Measurements from ENCODE around the gene CCR3.

- no peak for TF ChIP-seq POLR2A (IDR thresholded peaks at IDR 0.05; ENCODE audit: extremely low read depth, insufficient read length)
- TF ChIP-seq CTCF (IDR thresholded peaks at IDR 0.05; ENCODE audit: low read depth, low read length): no peak
- no peak for TF ChIP-seq MAX (IDR thresholded peaks at IDR 0.05; ENCODE audit: low read depth, low read length)
- TF ChIP-seq MYC (IDR thresholded peaks at IDR 0.05; ENCODE audit: low read depth, low read length): no peak
These were observed 42.0 kb upstream of the CCR3 start for GRCh38 chr3:46200211-46200610.
